Mesenchymal stem cell (in vitro differentiated cells and primary cell): Measurements from ENCODE around the gene DDN.

Experiments
- DNase-seq: peaks from one replicate; pipeline ENCODE4 v3.0.0-alpha.2; 2013
- H2AFZ ChIP-seq: one replicate; pipeline ENCODE4 v1.6.1; 2013; ENCODE audit warnings: low read depth, mild to moderate bottlenecking, control low read depth, inconsistent platforms, low read length, moderate library complexity
- H2AK5ac ChIP-seq: 2 replicates; pipeline ENCODE4 v1.6.1; 2013; ENCODE audit warnings: low read length, moderate library complexity, mild to moderate bottlenecking, inconsistent platforms; ENCODE audit not compliant: severe bottlenecking
- H2BK120ac ChIP-seq: one replicate; pipeline ENCODE4 v1.6.1; 2013; ENCODE audit warnings: low read depth, mild to moderate bottlenecking, inconsistent platforms, low read length, moderate library complexity
- H2BK12ac ChIP-seq, 2 experiments: one replicate each; pipeline ENCODE4 v1.6.1; 2013; ENCODE audit warnings: inconsistent platforms in 2 of 2, low read length in 2 of 2, mild to moderate bottlenecking in 2 of 2, moderate library complexity in 2 of 2, control low read depth in 1 of 2
- H2BK15ac ChIP-seq: one replicate; pipeline ENCODE4 v1.6.1; 2013; ENCODE audit warnings: mild to moderate bottlenecking, low read depth, inconsistent platforms; ENCODE audit not compliant: poor library complexity, severe bottlenecking
- H2BK5ac ChIP-seq: 2 replicates; pipeline ENCODE4 v1.6.1; 2013; ENCODE audit warnings: low read depth, mild to moderate bottlenecking, low read length, control low read depth, inconsistent platforms; ENCODE audit not compliant: poor library complexity, severe bottlenecking
- H3K14ac ChIP-seq, 2 experiments: one replicate each; pipeline ENCODE4 v1.6.1; 2013; ENCODE audit warnings: inconsistent platforms in 2 of 2, low read length in 2 of 2, control low read depth in 1 of 2, mild to moderate bottlenecking in 1 of 2, moderate library complexity in 1 of 2
- H3K18ac ChIP-seq, 2 experiments: one replicate each; pipeline ENCODE4 v1.6.1; 2013; ENCODE audit warnings: inconsistent platforms in 2 of 2, low read length in 2 of 2, control low read depth in 1 of 2, low read depth in 1 of 2, mild to moderate bottlenecking in 1 of 2
- H3K23ac ChIP-seq, 2 experiments: one replicate each; pipeline ENCODE4 v1.6.1; 2013; ENCODE audit warnings: inconsistent platforms in 2 of 2, low read length in 2 of 2, mild to moderate bottlenecking in 2 of 2, moderate library complexity in 2 of 2, control low read depth in 1 of 2
- H3K27ac ChIP-seq: 2 replicates; pipeline ENCODE4 v1.5.1; 2013; ENCODE audit warnings: mild to moderate bottlenecking, moderate library complexity, low read length, control low read depth, inconsistent platforms; ENCODE audit not compliant: poor library complexity, severe bottlenecking
- H3K27me3 ChIP-seq, 2 experiments: 2 replicates each; pipeline versions ENCODE4 v1.6.1 to v1.7.0; 2013; ENCODE audit warnings: low read length in 2 of 2, mild to moderate bottlenecking in 2 of 2, moderate library complexity in 2 of 2, control low read depth in 1 of 2, inconsistent platforms in 1 of 2; ENCODE audit not compliant: control insufficient read depth in 1 of 2, insufficient read depth in 1 of 2
- H3K36me3 ChIP-seq, 2 experiments: 2 replicates each; pipeline versions ENCODE4 v1.6.1 to v1.7.0; 2013; ENCODE audit warnings: low read length in 2 of 2, control low read depth in 1 of 2, inconsistent platforms in 1 of 2, low read depth in 1 of 2, mild to moderate bottlenecking in 1 of 2; ENCODE audit not compliant: insufficient read depth in 2 of 2, control insufficient read depth in 1 of 2
- H3K4ac ChIP-seq, 2 experiments: one replicate each; pipeline ENCODE4 v1.6.1; 2013; ENCODE audit warnings: inconsistent platforms in 2 of 2, low read length in 2 of 2, mild to moderate bottlenecking in 2 of 2, moderate library complexity in 2 of 2, control low read depth in 1 of 2, low read depth in 1 of 2
- H3K4me1 ChIP-seq: 2 replicates; pipeline ENCODE4 v1.6.1; 2013; ENCODE audit warnings: low read depth, low read length, control low read depth; ENCODE audit not compliant: control insufficient read depth, insufficient read depth
- H3K4me2 ChIP-seq: 2 replicates; pipeline ENCODE4 v1.6.1; 2013; ENCODE audit warnings: low read length, mild to moderate bottlenecking, inconsistent platforms; ENCODE audit not compliant: poor library complexity, severe bottlenecking
- H3K4me3 ChIP-seq, 2 experiments: 2 replicates each; pipeline versions ENCODE4 v1.5.1 to v1.7.0; 2013; ENCODE audit warnings: low read length in 2 of 2, mild to moderate bottlenecking in 2 of 2, control low read depth in 1 of 2, low read depth in 1 of 2; ENCODE audit not compliant: insufficient read depth in 1 of 2
- H3K79me1 ChIP-seq: replicated peaks from 2 replicates; pipeline ENCODE4 v1.6.1; 2013; ENCODE audit warnings: mild to moderate bottlenecking, control low read depth, low read length, inconsistent platforms; ENCODE audit not compliant: poor library complexity, severe bottlenecking
- H3K9ac ChIP-seq: 2 replicates; pipeline ENCODE4 v1.7.0; 2013; ENCODE audit warnings: mild to moderate bottlenecking, low read length, moderate library complexity
- H3K9me3 ChIP-seq: 2 replicates; pipeline ENCODE4 v1.7.0; 2013; ENCODE audit warnings: mild to moderate bottlenecking, low read length; ENCODE audit not compliant: control insufficient read depth
- H4K8ac ChIP-seq: one replicate; pipeline ENCODE4 v1.6.1; 2013; ENCODE audit warnings: inconsistent platforms, mild to moderate bottlenecking, low read length, moderate library complexity
- H4K91ac ChIP-seq: one replicate; pipeline ENCODE4 v1.6.1; 2013; ENCODE audit warnings: mild to moderate bottlenecking, low read length, inconsistent platforms
- WGBS: methylation state at CpG from one replicate; pipeline ENCODE4 v1.1.7; 2013; ENCODE audit warnings: mixed read lengths; 5-methylcytosine and 5-hydroxymethylcytosine counted together

DDN gene

DNA sequence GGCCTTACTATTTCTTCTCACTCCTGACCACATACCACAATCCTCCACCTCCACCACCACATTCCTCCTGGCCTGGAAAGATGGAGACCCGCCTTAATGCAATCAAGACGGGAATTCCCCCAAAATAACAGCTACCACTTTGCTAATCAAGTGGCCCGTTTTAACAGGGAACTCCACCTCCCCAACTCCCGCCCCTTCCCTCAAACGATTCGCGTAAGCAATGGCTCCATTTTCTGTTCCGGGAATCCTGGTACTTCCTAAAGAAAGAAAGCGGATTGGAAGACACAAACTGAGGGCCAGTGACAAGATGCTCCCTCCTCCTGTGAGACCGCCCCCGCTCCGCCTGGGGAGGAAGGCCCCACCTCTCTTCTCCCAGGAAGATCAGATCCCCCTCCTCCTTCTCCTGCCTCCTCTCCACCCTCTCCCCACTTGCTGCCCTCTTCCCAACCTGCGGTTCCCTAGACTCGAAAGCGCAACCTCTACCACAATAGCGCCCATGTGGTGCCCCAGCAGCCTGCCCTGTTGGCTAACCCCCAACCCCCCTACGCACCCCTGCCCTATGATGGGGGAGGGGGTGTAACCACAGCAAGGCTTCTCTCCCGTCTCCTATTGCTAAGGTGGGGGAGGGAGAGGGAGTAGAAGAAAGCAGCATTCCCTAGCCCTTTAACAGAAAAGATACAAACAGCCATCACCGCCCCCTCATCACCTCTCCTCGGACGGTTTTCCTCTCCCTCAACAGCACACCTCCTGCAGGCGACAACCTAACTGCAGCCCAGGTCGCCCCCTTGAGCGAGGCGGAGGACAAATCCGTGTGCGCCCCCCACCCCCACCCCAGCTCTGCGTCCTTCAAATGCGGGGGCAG lies 42.7 kb downstream of the DDN start:
- Histone ChIP-seq H3K9ac (peak overlapping the region; percentile 85), H2BK5ac (peak overlapping the region; percentile 90), H3K4ac (peak overlapping the region; percentile 99), H3K4me2 (peak overlapping the region; percentile 48), H3K23ac (no peak overlapping the region), H2BK120ac (peak overlapping the region; percentile 71), H2BK15ac (no peak overlapping the region), H2BK12ac (no peak overlapping the region), H3K79me1 (no peaks in the 10 kb centered on the region), H3K9me3 (no peaks in the 10 kb centered on the region), H3K14ac (peak overlapping the region; percentile 25 to 95), H4K8ac (peak overlapping the region; percentile 59), H4K91ac (peak overlapping the region; percentile 91), H3K4me1 (peaks cover 8% of the 10 kb centered on the region), H3K27me3 (peaks cover 5 to 11% of the 10 kb centered on the region in 2 experiments), H2AFZ (peak overlapping the region; percentile 75), H3K27ac (peak overlapping the region; percentile 81), H2AK5ac (no peak overlapping the region), H3K4me3 (peak overlapping the region; percentile 84 to 97), H3K36me3 (peaks cover 9 to 31% of the 10 kb centered on the region in 2 experiments), H3K18ac (peak overlapping the region; percentile 97 to 98)
- DNase-seq = peak; percentile 99
- WGBS = under 1% methylated on average over 26 of the region's 29 CpGs

DNA sequence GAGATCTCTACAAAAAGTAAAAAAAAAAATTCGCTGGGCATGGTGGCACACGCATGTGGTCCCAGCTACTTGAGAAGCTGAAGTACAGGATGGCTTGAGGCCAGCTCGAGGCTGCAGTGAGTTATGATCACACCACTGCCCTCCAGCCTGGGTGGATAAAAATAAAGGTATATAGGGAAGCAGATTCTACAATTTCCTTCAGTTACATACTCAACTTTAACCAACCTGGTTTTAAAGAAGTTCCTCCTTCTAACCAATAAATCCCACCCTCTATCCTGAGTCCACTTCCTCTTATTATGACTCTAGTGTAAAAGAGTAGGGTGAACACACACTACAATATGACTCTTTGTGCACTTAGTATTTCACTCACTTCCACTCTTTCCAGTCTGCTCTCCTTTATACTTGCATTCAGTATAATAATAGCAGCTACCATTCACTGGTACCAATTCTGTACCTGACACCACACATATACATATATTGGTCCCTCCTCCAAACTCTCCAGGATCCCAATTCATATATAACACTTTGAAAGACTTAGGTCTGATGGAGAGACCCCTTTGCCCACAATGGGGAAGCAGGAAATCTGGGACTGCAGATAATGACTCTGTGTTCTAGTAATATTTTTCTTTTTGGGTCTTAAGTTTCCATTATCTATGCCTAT lies 44.2 kb downstream of the DDN start:
- H3K4me1 ChIP-seq = peaks cover 7% of the 10 kb centered on the region
- peak overlapping the region in 1 of 2 experiments; percentile 84 for H3K4me3 ChIP-seq
- H2AK5ac ChIP-seq = no peak overlapping the region
- no peak overlapping the region for H4K8ac ChIP-seq
- no peak overlapping the region for H3K27ac ChIP-seq
- H3K18ac ChIP-seq = no peak overlapping the region
- H2BK15ac ChIP-seq = no peak overlapping the region
- WGBS = 94% methylated on average over 3 of the region's 3 CpGs
- H3K79me1 ChIP-seq = peaks cover 1% of the 10 kb centered on the region
- H3K36me3 ChIP-seq = peaks cover 16 to 32% of the 10 kb centered on the region in 2 experiments
- H2BK12ac ChIP-seq = no peak overlapping the region
- no peak overlapping the region for H3K4ac ChIP-seq
- no peak overlapping the region for H2BK120ac ChIP-seq
- H3K4me2 ChIP-seq = peak overlapping the region; percentile 17
- no peaks in the 10 kb centered on the region for H3K9me3 ChIP-seq
- H2AFZ ChIP-seq = no peak overlapping the region
- no peaks in the 10 kb centered on the region for H3K27me3 ChIP-seq
- H3K9ac ChIP-seq = no peak overlapping the region
- no peak overlapping the region for H2BK5ac ChIP-seq
- H3K14ac ChIP-seq = no peak overlapping the region
- no peak for DNase-seq
- H3K23ac ChIP-seq = no peak overlapping the region
- H4K91ac ChIP-seq = no peak overlapping the region

DNA sequence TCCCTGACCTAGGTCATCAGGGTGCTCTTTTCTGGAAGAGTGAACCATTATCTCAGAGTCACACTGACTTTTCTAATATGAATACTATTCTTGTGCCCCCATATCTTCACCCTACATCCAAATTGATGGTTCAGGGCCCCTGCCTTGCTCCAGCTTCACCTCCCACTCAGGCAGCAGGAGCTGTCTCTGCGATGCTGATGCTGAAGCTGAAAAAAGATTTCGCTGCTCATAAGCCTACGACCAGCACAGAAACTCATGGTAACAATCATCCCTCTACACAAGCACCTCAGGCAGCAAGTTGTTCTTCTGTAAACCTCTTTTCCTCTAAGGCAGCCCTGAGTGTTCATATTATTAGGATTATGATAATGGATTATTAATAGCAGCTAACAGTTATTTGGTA lies 45.1 kb downstream of the DDN start:
- Histone ChIP-seq H2AK5ac (no peak overlapping the region), H2BK15ac (no peak overlapping the region), H3K4me2 (no peak overlapping the region), H3K79me1 (peaks cover 1% of the 10 kb centered on the region), H4K91ac (no peak overlapping the region), H4K8ac (no peak overlapping the region), H3K14ac (no peak overlapping the region), H3K4ac (no peak overlapping the region), H3K23ac (no peak overlapping the region), H2BK120ac (no peak overlapping the region), H2BK5ac (no peak overlapping the region), H3K27ac (no peak overlapping the region), H2AFZ (no peak overlapping the region), H3K18ac (no peak overlapping the region), H3K4me1 (peaks cover 7% of the 10 kb centered on the region), H2BK12ac (no peak overlapping the region), H3K9me3 (no peaks in the 10 kb centered on the region), H3K27me3 (no peaks in the 10 kb centered on the region), H3K4me3 (no peak overlapping the region), H3K9ac (no peak overlapping the region), H3K36me3 (peaks cover 17 to 35% of the 10 kb centered on the region in 2 experiments)
- DNase-seq = no peak
- WGBS = 100% methylated on average over 3 of the region's 3 CpGs

DNA sequence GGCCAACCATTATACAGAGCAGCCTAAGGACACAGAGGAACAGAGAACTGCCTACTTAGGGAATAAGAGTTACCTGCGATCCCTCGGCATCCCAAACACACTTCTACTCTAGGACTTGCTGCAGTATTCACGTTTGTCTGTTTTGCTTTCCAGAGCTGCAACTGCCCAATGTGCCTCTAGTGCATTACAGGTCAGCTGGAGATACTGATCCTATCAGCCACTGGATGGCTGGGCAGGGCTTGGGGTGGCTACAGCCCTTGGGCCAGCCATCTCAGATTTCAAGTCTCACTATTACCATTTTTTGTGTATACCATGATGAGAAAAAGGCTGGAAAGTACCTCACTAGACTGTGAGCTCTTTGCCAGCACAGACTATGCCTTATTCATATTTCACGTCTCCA lies 46.5 kb downstream of the DDN start:
- no peaks in the 10 kb centered on the region for H3K27me3 ChIP-seq
- H3K9me3 ChIP-seq = no peaks in the 10 kb centered on the region
- H4K91ac ChIP-seq = no peak overlapping the region
- WGBS = 97% methylated on average over 3 of the region's 4 CpGs
- no peak overlapping the region for H2BK5ac ChIP-seq
- no peak overlapping the region for H2AK5ac ChIP-seq
- H3K18ac ChIP-seq = no peak overlapping the region
- H4K8ac ChIP-seq = no peak overlapping the region
- peaks cover 17 to 40% of the 10 kb centered on the region in 2 experiments for H3K36me3 ChIP-seq
- no peak overlapping the region for H3K9ac ChIP-seq
- H2BK15ac ChIP-seq = no peak overlapping the region
- peaks cover 4% of the 10 kb centered on the region for H3K79me1 ChIP-seq
- H3K23ac ChIP-seq = no peak overlapping the region
- H2BK12ac ChIP-seq = no peak overlapping the region
- H2AFZ ChIP-seq = no peak overlapping the region
- peaks cover 7% of the 10 kb centered on the region for H3K4me1 ChIP-seq
- H3K4me2 ChIP-seq = no peak overlapping the region
- no peak overlapping the region for H2BK120ac ChIP-seq
- no peak overlapping the region for H3K27ac ChIP-seq
- DNase-seq = no peak
- no peak overlapping the region for H3K4me3 ChIP-seq
- H3K14ac ChIP-seq = no peak overlapping the region
- no peak overlapping the region for H3K4ac ChIP-seq
